D341Med (cell line): ENCODE measurements around the gene SLC5A11.
A peak's percentile ranks its signal among the peaks of the same experiment; 100 is the strongest.
"Not testable (repeated sequence)": the region's sequence is repeated elsewhere in the genome, so short reads cannot be mapped to it uniquely, and the experiment has no call there.

Experiments used
- DNase-seq: peaks from one replicate; pipeline ENCODE4 v3.0.0; 2012; ENCODE audit warnings: low spot score

Gene SLC5A11

GRCh38 chr16:24845726-24846547, at the start of gene SLC5A11:
SLC5A11 (plus strand) TSS chr16:24845963; CDS start chr16:24858644, 12,681 bp downstream.
- DNase-seq: no peak

- no peak for DNase-seq
Measured at GRCh38 chr16:24800586-24800985, 45.2 kb upstream of the SLC5A11 start.

- DNase-seq: no peak
Measured at GRCh38 chr16:24801761-24802302, 43.9 kb upstream of the SLC5A11 start.

- no peak for DNase-seq
Measured at GRCh38 chr16:24805484-24805883, 40.3 kb upstream of the SLC5A11 start.

- no peak for DNase-seq
Measured at GRCh38 chr16:24807301-24807700, 38.5 kb upstream of the SLC5A11 start.

GRCh38 chr16:24810951-24811843, 34.6 kb upstream of the SLC5A11 start:
- no peak for DNase-seq

GRCh38 chr16:24812813-24813212, 33.0 kb upstream of the SLC5A11 start:
- DNase-seq: not testable (repeated sequence)

- DNase-seq: no peak
Measured at GRCh38 chr16:24815021-24815420, 30.7 kb upstream of the SLC5A11 start.

- no peak for DNase-seq
Measured at GRCh38 chr16:24816688-24817087, 29.1 kb upstream of the SLC5A11 start.

GRCh38 chr16:24819462-24820040, 26.2 kb upstream of the SLC5A11 start:
- no peak for DNase-seq

GRCh38 chr16:24820522-24820921, 25.2 kb upstream of the SLC5A11 start:
- no peak for DNase-seq

- DNase-seq: no peak
Measured at GRCh38 chr16:24821129-24821528, 24.6 kb upstream of the SLC5A11 start.

GRCh38 chr16:24822542-24822941, 23.2 kb upstream of the SLC5A11 start:
- no peak for DNase-seq

GRCh38 chr16:24822974-24823373, 22.8 kb upstream of the SLC5A11 start:
- no peak for DNase-seq

GRCh38 chr16:24825696-24826095, 20.1 kb upstream of the SLC5A11 start:
- no peak for DNase-seq

GRCh38 chr16:24826096-24826690, 19.6 kb upstream of the SLC5A11 start:
- no peak for DNase-seq

- no peak for DNase-seq
Measured at GRCh38 chr16:24826817-24827566, 18.8 kb upstream of the SLC5A11 start.

- DNase-seq: no peak
Measured at GRCh38 chr16:24829153-24829552, 16.6 kb upstream of the SLC5A11 start.

GRCh38 chr16:24833352-24833751, 12.4 kb upstream of the SLC5A11 start:
- no peak for DNase-seq

GRCh38 chr16:24834459-24835335, 11.1 kb upstream of the SLC5A11 start:
- peak; percentile 72 for DNase-seq
